HPDE6-E6E7 (cell line): ENCODE results near the gene TNFRSF18.

Experiments used
- DNase-seq: peaks from one replicate; pipeline ENCODE4 v3.0.0; 2011; ENCODE audit warnings: missing footprints; ENCODE audit errors: extremely low spot score

TNFRSF18 gene

DNA sequence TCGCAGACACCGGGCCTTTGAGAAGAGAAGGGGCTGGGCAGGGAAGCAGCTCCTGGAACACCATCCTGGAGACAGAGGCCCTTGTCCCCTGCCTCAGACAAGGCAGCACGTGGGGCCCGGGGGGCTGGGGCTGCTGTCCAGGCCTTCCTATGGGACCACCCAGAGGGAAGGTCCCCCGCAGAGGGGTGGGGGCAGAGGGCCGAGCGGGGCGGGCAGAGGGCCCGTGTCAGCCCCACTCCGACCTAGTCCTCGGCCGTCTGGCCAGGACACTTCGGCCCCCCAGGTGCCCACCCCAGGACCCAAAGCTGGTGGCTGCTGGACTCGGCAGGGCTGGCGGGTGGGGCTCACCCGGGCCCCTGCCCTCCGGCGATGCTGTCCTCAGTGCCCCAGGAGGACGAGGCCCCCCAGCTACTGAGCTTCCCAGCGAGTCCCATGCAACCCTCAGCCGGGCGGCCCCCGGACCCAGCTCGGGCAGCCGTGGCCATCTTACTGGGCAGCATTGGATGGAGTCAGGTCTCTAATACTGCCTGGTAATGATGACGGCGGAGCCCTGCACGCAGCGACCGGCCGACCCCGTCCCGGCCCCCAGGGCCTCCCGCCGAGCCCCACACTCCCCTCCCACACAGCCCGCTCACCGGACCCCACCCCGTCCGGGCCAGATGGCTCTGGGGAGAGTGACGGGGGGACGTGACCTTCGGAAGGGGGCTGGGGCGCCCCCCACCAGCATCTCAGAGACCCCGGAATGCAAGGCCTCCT lies 39.6 kb downstream of the TNFRSF18 start:
- DNase-seq = no peak

DNA sequence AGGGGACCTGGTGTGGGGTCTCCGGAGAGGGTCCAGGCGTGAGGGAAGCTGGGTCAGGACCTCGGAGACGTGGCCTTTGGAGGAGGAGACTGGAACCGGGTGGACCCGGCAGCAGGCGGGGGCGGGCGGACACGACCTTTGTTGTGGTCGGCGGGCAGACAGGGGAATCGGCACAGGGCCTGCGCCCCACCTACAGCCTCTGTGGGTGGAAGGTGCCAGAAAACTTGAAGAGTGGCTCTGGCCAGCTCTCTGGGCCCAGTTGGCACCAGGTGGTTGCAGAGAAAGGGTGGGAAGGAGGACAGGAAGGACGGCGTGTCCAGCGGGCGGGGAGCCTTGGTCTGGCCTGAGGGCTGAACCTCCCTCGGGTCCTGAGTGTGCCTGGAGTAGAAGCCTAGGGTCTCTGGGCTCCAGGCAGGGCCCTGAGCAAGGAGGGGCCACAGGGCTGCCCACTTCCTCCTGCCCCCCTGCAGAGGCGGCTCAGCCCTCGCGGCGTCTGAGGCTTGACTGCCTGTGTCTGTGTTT lies 40.4 kb downstream of the TNFRSF18 start:
- DNase-seq = no peak

DNA sequence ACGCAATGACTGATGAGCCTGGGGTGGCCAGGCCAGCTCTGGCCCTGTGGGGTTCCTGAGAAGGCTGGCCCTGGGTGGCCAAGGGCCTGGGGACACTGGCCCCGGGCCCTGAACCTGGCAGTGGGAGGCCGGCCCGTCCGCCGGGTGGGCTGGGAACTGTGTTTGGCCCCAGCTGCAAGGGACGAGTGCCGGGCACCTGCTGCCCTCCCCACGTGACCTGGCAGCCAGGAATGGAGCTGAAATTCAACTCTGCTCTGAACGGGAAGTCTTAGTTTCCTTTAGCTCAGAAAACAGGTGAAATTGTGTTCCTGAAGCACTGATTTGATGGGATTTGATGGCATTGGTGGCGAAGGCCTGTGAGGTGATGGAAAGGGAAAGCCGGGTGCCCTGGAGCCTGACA lies 40.9 kb downstream of the TNFRSF18 start:
- DNase-seq = no peak

DNA sequence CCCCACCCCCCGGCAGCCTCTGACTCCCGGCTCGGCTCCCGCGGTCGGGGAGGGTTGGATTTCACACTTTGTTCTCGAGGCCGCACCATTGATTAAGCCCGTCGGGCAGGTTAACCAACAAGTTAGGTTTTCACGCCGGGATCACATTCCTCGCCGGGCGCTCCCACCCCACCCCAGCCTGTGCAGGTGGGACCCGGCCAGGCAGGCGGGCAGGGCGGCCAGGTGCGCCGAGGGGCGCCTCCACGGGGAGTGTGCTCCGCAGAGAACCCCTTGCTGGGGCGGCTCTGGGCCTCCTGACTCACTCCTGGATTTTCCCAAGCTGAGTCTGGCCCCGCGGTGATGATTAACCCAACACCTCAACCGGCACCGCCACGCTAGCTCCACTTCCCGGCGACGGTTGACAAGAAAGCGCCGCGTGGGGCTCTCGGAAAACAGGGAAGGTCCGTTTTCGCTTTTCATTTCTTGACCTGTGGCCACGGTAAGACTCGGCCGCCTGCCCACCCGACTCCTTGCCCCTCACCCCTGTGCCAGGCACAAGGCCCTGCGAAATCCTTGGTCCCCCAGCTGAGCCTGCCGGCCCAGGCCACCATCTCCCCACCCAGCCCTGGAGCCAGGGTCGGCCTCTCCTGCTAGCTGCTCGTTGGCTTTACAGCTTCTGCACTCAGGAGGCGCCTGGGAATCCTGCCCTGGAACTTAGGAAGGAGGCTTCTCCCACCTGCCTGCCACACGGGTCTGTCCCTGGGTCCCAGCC lies 41.5 kb downstream of the TNFRSF18 start:
- peak; percentile 93 for DNase-seq

DNA sequence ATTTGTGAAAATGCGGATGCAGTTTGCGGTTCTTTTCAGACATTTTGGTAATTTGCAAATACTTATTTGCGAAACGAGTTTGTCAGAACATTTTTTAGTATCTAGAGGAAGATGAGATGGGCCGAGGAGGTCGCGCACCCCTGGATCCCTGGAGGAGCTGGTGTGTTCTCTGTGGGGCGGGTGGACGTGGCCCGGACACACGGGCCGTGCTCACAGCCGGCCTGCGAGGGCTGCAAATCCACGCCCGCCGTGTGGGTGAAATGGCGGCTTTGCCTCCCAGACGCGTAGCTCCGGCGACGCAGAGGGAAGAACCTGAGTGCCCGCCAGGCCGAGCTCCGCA lies 42.1 kb downstream of the TNFRSF18 start:
- no peak for DNase-seq

DNA sequence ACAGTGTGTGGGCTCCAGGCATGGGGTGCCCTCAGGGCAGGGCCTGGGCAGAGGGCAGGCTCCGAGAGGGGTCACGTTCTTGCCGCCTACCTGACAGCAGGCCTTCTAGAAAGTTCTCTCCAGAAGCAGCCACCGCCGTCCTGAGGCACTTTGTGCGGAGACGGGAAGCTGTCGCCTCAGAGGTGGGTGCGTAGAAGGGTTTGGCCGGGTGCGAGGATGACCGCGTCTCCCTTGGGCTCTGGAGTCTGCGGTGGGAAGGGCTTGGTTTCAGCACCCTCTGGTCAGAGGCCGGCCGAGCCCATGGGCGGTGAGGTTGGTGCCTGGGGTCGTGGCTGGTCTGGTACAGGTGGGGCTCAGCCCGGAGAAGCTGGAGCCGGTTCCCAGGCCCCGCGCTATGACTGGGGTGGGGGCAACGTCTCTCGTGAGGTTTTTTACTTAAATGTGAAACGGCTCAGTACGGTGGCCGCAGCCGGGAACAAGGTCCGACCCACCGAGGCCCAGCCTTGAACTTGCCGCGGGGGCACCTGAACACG lies 42.8 kb downstream of the TNFRSF18 start:
- no peak for DNase-seq

DNA sequence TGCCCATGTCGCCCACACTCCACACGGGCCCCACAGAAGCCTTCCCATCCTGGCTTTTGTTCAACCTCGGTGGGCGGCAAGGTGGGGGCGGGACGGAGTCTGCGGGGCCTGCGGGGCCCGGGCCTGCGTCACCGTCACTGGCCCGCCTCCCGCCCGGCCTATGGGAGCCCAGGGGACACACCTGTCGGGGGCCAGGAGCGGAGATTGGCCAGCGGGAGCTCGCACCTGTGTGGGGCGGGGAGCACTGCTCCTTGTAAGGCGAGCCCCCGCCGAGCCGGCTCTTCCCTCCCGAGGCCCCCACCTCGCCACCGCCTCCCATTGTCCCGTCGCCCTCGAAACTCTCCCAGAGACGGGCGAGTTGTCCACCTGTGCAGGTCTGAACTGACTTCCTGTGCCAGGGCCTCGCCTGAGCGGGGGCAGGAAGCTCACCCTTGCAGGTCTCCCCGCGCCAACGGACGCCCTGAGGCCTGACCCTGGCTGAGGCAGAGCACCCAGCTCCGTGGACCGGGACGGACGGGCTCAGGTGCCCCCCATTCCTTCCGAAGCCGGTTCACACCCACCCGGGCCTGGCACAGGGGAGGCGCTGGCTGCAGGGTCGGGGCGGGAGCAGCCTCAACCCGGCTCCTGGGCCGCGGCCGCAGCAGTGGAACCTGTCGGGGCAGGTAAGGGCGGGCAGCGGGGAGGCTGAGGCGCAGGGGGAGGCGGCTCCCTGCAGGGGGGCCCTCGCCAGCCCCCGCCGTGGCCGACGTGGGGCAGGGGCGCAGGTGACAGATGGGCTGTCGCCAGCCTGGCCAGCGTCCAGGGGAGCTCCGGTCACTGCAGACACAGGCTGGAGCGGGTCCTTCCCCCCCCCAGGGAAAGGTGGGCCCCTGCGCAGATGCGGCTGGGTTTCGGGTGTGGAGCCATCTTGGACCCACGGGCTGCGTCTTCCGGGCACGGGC lies 43.5 kb downstream of the TNFRSF18 start:
- peak; percentile 88 for DNase-seq

DNA sequence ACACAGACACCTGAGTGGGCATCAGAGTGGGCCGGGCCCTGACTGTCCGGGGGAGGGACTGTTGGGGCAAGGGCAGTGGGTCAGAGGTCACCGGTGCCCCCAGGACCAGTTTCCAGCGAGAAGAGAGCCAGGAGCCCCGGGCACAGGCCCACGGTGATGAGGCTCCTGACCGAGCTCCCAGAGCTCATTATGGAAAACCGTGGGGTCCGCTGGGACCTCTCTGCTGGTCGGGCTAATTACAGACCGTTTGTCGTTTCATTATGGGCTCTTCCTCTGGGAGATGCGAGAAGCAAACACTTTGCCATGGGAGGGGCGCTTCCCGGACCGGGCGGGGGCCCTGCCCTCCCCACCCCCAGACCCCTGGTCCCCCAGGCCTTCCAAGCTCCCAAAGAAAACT lies 44.7 kb downstream of the TNFRSF18 start:
- no peak for DNase-seq

DNA sequence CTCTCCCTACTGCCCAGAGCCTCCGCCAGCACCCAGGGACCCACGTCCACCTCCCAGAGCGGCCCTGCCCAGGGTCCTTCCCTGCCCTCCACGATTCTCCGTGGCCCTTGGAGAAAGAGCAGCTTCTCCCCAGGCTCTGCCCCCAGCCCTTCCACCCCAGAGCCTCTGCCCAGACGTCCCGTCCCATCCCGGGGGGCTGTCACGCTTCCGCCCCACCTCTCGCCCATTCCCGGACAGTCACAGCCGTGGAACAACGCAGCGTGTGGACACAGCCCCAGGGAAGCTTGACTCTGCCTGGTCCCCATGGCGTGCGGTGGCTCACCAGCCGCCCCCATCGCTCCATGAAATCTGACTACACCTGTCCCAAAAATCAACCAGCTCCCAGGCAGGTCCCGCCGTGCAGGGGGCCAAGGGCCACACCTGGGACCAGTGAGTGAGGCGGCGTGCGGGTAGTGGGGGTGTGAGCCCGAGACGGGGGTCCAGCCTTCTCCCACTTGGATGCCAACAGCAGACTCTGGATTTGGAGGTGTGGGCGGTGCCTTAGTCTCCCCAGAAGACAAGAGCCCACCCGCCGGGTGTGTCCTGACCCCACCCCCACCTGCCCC lies 45.2 kb downstream of the TNFRSF18 start:
- no peak for DNase-seq

DNA sequence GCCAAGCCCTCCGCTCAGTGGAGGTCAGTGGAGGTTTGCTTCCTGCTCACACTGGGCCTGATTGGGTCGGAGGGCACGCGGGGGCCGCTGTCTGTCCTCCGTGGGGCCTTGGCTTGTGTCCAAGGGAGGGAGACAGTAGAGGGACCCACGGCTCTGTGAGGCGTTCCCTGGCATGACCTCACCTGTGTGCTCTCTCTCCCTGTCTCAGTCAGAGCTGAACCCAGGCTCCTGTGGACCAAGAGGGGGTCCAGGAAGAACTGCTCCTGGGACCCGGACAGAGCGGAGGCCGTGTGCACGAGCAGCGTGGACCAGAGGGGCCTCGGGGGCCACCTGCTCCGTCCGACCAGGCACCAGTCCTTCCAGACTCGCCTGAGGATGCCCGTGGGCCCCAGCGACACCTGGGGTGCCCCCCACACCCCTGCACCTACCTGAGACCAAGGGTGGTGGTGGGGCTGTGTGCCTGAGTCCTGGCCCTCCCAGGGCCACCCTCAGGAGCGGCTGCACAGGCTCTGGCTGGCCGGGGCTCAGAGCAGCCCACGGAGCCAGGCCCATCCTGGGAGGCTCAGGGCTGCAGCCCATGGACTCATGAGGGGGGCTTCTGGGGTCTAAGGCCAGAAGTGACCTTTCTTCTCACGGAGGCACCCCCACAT lies 46.0 kb downstream of the TNFRSF18 start:
- DNase-seq = no peak

DNA sequence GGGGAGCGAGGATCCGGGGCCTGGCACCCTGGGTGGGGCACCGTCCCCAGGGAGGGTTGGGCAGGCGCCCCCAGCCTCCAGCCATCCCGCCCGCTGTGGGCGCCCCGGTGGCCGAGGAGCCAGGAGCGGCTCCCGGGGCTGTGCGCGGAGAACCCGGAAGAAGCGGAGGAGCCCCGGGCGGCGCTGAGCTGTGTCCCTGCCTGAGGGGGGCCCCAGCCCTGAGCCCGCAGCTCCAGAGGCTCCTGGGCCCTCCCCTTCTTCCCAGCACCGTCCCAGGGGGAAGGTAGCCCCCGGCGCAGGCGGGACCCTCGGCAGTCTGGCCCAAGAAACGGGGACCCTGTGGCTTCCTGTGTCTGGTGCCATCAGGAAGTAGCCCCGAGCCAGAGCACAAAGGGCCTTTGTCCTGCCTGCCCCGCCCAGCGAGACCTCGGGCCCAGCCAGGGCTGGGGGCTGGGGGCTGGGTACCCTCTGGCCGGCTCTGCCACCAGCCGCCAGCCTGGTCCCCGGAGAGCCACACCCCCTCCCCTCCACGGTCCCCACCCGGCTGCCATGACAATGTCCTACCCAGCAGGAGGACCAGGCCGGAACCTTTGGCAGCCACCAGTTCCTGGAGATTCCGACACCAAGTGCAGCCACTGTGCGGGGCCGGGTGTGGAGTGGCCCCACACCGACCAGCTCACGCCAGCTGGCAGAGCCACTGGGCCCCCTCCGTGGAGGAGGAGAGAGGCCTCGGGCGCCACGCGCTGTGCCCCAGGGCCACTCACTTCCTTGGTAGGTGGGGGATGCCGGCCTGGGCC lies 48.3 kb downstream of the TNFRSF18 start:
- DNase-seq = no peak

DNA sequence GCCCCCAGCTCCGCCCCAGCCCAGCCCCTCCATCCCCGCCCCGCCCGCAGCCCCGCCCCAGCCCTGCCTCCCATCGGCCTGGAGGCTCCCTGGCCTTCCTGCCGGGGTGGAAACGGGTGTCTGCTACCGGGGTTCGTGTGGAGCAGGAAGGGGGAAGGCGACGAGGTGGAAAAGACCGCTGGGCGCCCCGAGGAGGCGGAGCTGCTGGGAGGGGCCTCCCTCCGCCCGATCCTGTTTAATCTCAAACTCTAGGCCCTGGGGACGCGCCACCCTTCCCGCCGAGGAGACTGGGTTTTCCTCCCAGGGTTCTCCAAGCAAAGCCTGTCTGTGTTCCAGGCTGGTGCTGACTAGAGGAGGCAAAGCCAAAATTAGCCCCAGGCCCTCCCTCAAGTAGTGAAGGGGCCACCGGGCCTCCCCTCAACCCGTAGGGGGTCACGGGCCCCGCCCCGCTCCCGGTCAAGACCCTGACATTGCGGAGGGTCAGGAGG lies 48.9 kb downstream of the TNFRSF18 start:
- DNase-seq = peak; percentile 95

DNA sequence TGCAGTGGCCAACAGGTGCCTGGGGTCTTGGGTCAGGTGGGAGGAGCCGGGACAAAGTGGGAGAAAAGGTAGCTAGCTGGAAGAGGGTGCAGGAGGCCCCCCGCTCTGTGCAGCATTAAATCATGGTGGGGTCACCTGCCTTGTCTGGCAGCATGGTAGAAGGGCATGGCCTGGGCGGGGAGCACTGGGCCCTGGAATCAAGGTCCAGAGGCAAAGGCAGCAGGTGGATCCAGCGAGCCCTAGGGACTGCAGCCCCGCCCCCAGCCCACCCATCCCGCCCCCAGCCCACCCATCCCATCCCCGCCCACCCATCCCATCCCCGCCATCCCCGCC lies 49.4 kb downstream of the TNFRSF18 start:
- no peak for DNase-seq

DNA sequence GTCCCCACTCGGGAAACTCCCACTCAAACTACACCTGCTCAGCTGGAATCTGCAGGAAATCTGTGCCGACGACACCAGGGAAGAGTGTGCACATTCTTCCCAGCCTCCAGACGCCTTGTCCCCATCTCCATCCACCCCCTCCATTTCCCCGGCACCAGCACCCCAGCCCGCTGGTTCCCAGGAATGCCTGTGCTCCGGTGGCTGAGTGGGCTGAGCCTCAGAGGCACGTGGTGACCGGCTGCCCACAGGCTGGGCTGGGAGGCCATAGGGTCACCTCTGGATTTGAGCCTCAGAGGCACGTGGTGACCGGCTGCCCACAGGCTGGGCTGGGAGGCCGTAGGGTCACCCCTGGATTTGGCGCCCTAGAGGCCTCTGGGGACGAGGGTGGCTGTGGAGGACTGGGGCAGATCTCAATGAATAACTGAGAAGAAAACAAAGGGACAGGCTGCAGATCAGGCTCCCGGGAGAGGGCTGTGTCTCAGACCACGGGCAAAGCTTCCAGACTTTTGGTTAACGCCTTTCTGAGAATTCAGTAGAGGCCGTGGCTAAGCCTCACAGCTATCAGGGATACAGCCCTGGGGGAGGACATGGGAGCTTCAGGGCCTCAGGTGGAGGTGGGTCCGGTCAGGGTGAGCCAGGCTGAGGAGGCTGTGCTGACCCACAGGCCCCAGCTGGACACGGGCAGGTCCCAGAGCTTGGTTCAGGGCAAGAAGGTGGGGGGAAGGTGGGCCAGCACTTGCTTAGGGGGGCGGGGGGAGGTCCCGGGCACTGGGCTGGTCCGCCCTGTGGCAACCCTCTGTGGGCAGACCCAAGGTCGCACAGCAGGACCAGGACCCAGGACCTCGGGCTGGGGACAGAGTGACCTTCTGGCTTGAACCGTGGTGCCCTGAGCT lies 50.0 kb downstream of the TNFRSF18 start:
- DNase-seq = no peak

DNA sequence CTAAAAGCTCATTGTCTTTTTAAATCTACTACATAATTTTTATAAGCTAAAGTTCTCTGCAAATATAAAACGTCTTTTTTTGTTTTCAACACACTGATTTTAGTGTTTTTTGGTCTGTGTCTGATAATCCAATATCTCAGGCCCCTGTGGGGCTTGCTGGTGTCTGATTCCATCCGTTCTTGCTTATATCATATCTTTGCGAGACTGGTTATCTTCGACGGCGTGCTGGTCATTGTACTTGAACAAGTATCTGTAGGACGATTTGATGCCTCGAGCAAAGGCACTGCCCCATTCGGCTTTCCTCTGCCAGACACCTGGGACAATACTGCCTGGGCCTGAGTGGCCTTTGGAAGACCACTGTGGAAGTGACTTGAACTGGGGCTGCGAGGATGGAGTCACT lies 51.1 kb downstream of the TNFRSF18 start:
- DNase-seq = no peak

DNA sequence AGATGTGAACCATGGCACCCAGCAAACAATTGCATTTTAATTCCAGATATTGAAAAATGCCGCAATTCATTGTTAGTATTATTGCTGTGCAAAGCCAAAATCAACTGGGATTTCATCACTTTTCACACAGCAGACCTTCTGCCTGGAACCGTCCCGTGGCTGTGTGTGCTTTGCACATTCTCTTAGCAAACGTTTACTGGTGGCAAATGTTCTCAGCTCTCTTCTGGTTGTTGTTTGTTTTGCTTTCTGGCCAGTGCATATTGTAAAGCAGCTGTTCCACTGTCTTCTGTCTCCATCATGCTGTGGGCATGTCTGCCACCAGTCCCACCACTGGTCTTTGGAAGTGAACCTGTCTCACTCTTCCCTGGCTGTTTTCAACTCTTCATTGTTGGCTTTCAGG lies 52.5 kb downstream of the TNFRSF18 start:
- DNase-seq = no peak
